PC-3 (cell line): ENCODE measurements around the gene PER2. TPM values are rescaled to one million over a fixed set of nuclear protein-coding genes. Genes with fewer than 3 reads are reported as not detected.
"Not testable (repeated sequence)": the region's sequence is repeated elsewhere in the genome, so short reads cannot be mapped to it uniquely, and the experiment has no call there.

Experiments
- ATAC-seq: fragments of 200-7000 bp; cut with Tn5 transposase; 2 replicates; pipeline ENCODE4 v1.9.1; 2020; ENCODE audit warnings: mild to moderate bottlenecking, moderate library complexity
- BruUV-seq: library from RNA; stranded (reverse); fragments of 400-500 nt; replicated peaks from 2 replicates; lab custom pipeline; 2021; lab: Mats Ljungman, UMichigan
- CTCF ChIA-PET: fragments of 300-600 bp; sonication (Branson Sonifier 250); formaldehyde crosslinking; loops from one replicate; lab custom pipeline; 2022; ENCODE audit warnings: antibody characterized with exemption; lab: Charles Lee
- POLR2A ChIA-PET: fragments of 300-600 bp; sonication (Branson Sonifier 250); formaldehyde crosslinking; loops from one replicate; lab custom pipeline; 2022; ENCODE audit warnings: antibody characterized with exemption; ENCODE audit not compliant: unreplicated experiment; lab: Charles Lee
- DNase-seq: peaks from one replicate; pipeline ENCODE4 v3.0.0-alpha.2; 2015
- H2AFZ ChIP-seq: fragments of 300-600 bp; sonication (generic); 2 replicates; pipeline ENCODE4 v1.6.0; 2016; ENCODE audit warnings: antibody characterized with exemption, low read length
- H3F3A ChIP-seq: fragments of 300-600 bp; sonication (generic); one replicate; pipeline ENCODE4 v1.6.0; 2017; ENCODE audit warnings: antibody characterized with exemption, low read length, control low read depth, mild to moderate bottlenecking; ENCODE audit not compliant: unreplicated experiment
- H3K27ac ChIP-seq: fragments of 300-600 bp; sonication (generic); 2 replicates; pipeline ENCODE4 v1.5.1; 2016; ENCODE audit warnings: mild to moderate bottlenecking, low read length
- H3K27me3 ChIP-seq: fragments of 300-600 bp; sonication (generic); 2 replicates; pipeline ENCODE4 v1.6.1; 2016; ENCODE audit warnings: low read length, mixed read lengths
- H3K36me3 ChIP-seq: fragments of 300-600 bp; sonication (generic); 2 replicates; pipeline ENCODE4 v1.6.1; 2016; ENCODE audit warnings: low read depth, mixed run types, low read length, mixed read lengths
- H3K4me1 ChIP-seq: fragments of 300-600 bp; sonication (generic); 2 replicates; pipeline ENCODE4 v1.5.1; 2016; ENCODE audit warnings: low read length; ENCODE audit not compliant: insufficient read depth
- H3K4me2 ChIP-seq: fragments of 300-600 bp; sonication (generic); 2 replicates; pipeline ENCODE4 v1.6.0; 2016; ENCODE audit warnings: low read length
- H3K4me3 ChIP-seq: fragments of 300-600 bp; sonication (generic); 2 replicates; pipeline ENCODE4 v1.5.1; 2016; ENCODE audit warnings: mild to moderate bottlenecking, low read length, mixed read lengths
- H3K79me2 ChIP-seq: fragments of 300-600 bp; sonication (generic); 2 replicates; pipeline ENCODE4 v1.6.1; 2017; ENCODE audit warnings: low read length, mixed read lengths
- H3K9ac ChIP-seq: fragments of 300-600 bp; sonication (generic); 2 replicates; pipeline ENCODE4 v1.6.0; 2016; ENCODE audit warnings: mild to moderate bottlenecking, low read length
- H3K9me2 ChIP-seq: fragments of 300-600 bp; sonication (generic); replicated peaks from 2 replicates; pipeline ENCODE4 v1.6.1; 2016; ENCODE audit warnings: mixed run types, low read length, mixed read lengths
- H3K9me3 ChIP-seq: fragments of 300-600 bp; sonication (generic); 2 replicates; pipeline ENCODE4 v1.6.1; 2016; ENCODE audit warnings: low read length, mixed read lengths
- H4K20me1 ChIP-seq: fragments of 300-600 bp; sonication (generic); 2 replicates; pipeline ENCODE4 v1.6.1; 2016; ENCODE audit warnings: low read length, mixed read lengths
- CTCF ChIP-seq: fragments of 300-600 bp; sonication (generic); conservative IDR thresholded peaks from 2 replicates; pipeline ENCODE4 v1.5.1; 2017; ENCODE audit warnings: antibody characterized with exemption, low read depth, mild to moderate bottlenecking, low read length
- EZH2 ChIP-seq: fragments of 300-600 bp; sonication (generic); IDR thresholded peaks from one replicate; pipeline ENCODE4 v1.6.1; 2017; ENCODE audit warnings: antibody characterized with exemption, mild to moderate bottlenecking, low read length; ENCODE audit not compliant: unreplicated experiment
- EZH2phosphoT487 ChIP-seq: fragments of 300-600 bp; sonication (generic); IDR thresholded peaks from 2 replicates; pipeline ENCODE4 v1.6.1; 2018; ENCODE audit warnings: mild to moderate bottlenecking, antibody characterized with exemption, low read length, borderline replicate concordance
- intact Hi-C: fragments of 100-400 bp; cut with micrococcal nuclease; formaldehyde crosslinking; loops from 2 replicates; pipeline ENCODE4 v1.9.0; 2023
- total RNA-seq: library from RNA; depleted of rRNA; stranded (reverse); fragments of >200 nt; gene quantifications from 2 replicates; pipeline ENCODE4 v1.2.3, GENCODE V29; 2014

Gene PER2
- total RNA-seq, 1 experiment from 2014 or later: 8.6 TPM

GRCh38 chr2:238273433-238273832 lies 15.0 kb downstream of the PER2 start:
- DNase-seq, H3K4me1 ChIP-seq, H3K9me3 ChIP-seq, intact Hi-C loops, H3K4me3 ChIP-seq, H3K9ac ChIP-seq, H3K27me3 ChIP-seq, H4K20me1 ChIP-seq, H3K4me2 ChIP-seq, BruUV-seq, POLR2A ChIA-PET, H3K27ac ChIP-seq, H3K79me2 ChIP-seq, H3F3A ChIP-seq, H2AFZ ChIP-seq, H3K9me2 ChIP-seq, ATAC-seq, CTCF ChIA-PET: not testable (repeated sequence)
- peaks cover 16% of the 10 kb centered on the region for H3K36me3 ChIP-seq

GRCh38 chr2:238272156-238272555 lies 16.3 kb downstream of the PER2 start:
- no peaks in the 10 kb centered on the region for H3F3A ChIP-seq
- no TSS peak for BruUV-seq
- peaks cover 14% of the 10 kb centered on the region for H3K36me3 ChIP-seq
- no peaks in the 10 kb centered on the region for H3K79me2 ChIP-seq
- H3K27ac ChIP-seq: no peak overlapping the region
- ATAC-seq: no peak
- intact Hi-C loops: no loop called here
- H2AFZ ChIP-seq: no peak overlapping the region
- DNase-seq: no peak
- peaks cover 5% of the 10 kb centered on the region; the same call in 1 of the 2 replicates for H3K4me1 ChIP-seq
- ChIA-PET POLR2A (no interaction called here), CTCF (no interaction called here)
- no peaks in the 10 kb centered on the region for H3K9me2 ChIP-seq
- no peak for TF ChIP-seq EZH2phosphoT487
- TF ChIP-seq EZH2: no peak
- TF ChIP-seq CTCF: no peak
- H3K4me2 ChIP-seq: no peak overlapping the region
- no peaks in the 10 kb centered on the region for H3K27me3 ChIP-seq
- H3K9me3 ChIP-seq: no peaks in the 10 kb centered on the region
- no peaks in the 10 kb centered on the region for H4K20me1 ChIP-seq
- no peak overlapping the region for H3K9ac ChIP-seq
- no peak overlapping the region for H3K4me3 ChIP-seq

GRCh38 chr2:238271686-238272085 lies 16.7 kb downstream of the PER2 start:
- H3F3A ChIP-seq, H3K4me3 ChIP-seq, H4K20me1 ChIP-seq, CTCF ChIA-PET, H3K36me3 ChIP-seq, intact Hi-C loops, BruUV-seq, H3K9me2 ChIP-seq, POLR2A ChIA-PET, H3K27me3 ChIP-seq, H3K9me3 ChIP-seq, H3K4me2 ChIP-seq, DNase-seq, H3K4me1 ChIP-seq, H3K9ac ChIP-seq, ATAC-seq, H3K27ac ChIP-seq, H3K79me2 ChIP-seq, H2AFZ ChIP-seq: not testable (repeated sequence)

- no peaks in the 10 kb centered on the region for H4K20me1 ChIP-seq
- DNase-seq (no peak), ATAC-seq (no peak)
- BruUV-seq: no TSS peak
- TF ChIP-seq EZH2phosphoT487 (no peak), EZH2 (no peak), CTCF (no peak)
- H3K4me3 ChIP-seq: no peak overlapping the region
- no peaks in the 10 kb centered on the region for H3K9me3 ChIP-seq
- no peaks in the 10 kb centered on the region for H3K27me3 ChIP-seq
- no peaks in the 10 kb centered on the region for H3K9me2 ChIP-seq
- ChIA-PET POLR2A (interaction anchor here (0.6 kb wide), 1 partner anchor 17 kb away, joined by 4 read pairs; the partner anchor contains the start of gene PER2), CTCF (no interaction called here)
- peaks cover 4% of the 10 kb centered on the region; the same call in 1 of the 2 replicates for H3K36me3 ChIP-seq
- H3K4me2 ChIP-seq: no peak overlapping the region
- no peak overlapping the region for H3K9ac ChIP-seq
- H3K4me1 ChIP-seq: peaks cover 7% of the 10 kb centered on the region; the same call in 1 of the 2 replicates
- no peaks in the 10 kb centered on the region for H3F3A ChIP-seq
- no peak overlapping the region for H3K27ac ChIP-seq
- intact Hi-C loops: no loop called here
- H3K79me2 ChIP-seq: no peaks in the 10 kb centered on the region
- H2AFZ ChIP-seq: no peak overlapping the region
These were observed 17.3 kb downstream of the PER2 start for GRCh38 chr2:238271061-238271554.
